Mammary epithelial cell (primary cell): ENCODE measurements around the gene STK39.

Experiments
- CTCF ChIP-seq, 2 donors: IDR thresholded peaks in 1 of 2; conservative IDR thresholded peaks in 1 of 2; 2 replicates each; pipeline ENCODE4 v1.5.1; 2011 to 2012; ENCODE audit warnings: inconsistent platforms in 2 of 2, low read length in 2 of 2, mild to moderate bottlenecking in 2 of 2, control low read depth in 1 of 2, low read depth in 1 of 2; ENCODE audit not compliant: insufficient read depth in 1 of 2; ENCODE audit errors: extremely low read depth in 1 of 2
- EZH2 ChIP-seq: IDR thresholded peaks from 2 replicates; pipeline ENCODE4 v1.6.1; 2012; ENCODE audit warnings: low read length, inconsistent platforms, borderline replicate concordance

GRCh38 chr2:167965907-167966761 lies 281.3 kb downstream of the STK39 start:
- no peak for TF ChIP-seq CTCF (conservative IDR thresholded peaks at IDR 0.05 in 1 of 2, IDR thresholded peaks at IDR 0.05 in 1 of 2; ENCODE audit: extremely low read depth in 1 of 2, insufficient read depth in 1 of 2, low read depth in 1 of 2, low read length in 2 of 2)
- no peak for TF ChIP-seq EZH2
